ENCODE data around the gene ADAMTS14. TPM values are rescaled to one million over a fixed set of nuclear protein-coding genes. Genes with fewer than 3 reads are reported as not detected.

The ADAMTS14 gene
- total RNA-seq, 1 experiment from 2014 or later, result 2.1 TPM

Other genes with a start within 250 kb of the ADAMTS14 start
- gene NODAL, start 230.8 kb upstream of the ADAMTS14 start, total RNA-seq (2021), result 41.1 to 57.0 TPM (median 41.5 TPM) in 3 replicates
- gene PALD1, start 193.7 kb upstream of the ADAMTS14 start, total RNA-seq (2021), result 36.1 to 43.6 TPM (median 38.5 TPM) in 3 replicates
- 0.11 to 0.18 TPM (median 0.16 TPM) in 3 replicates for gene PRF1, start 69.8 kb upstream of the ADAMTS14 start, total RNA-seq (2021)
- not detected in 3 replicates for gene TBATA, start 112.9 kb downstream of the ADAMTS14 start, total RNA-seq (2021)
- 44.3 to 48.4 TPM (median 44.6 TPM) in 3 replicates for gene SGPL1, start 143.4 kb downstream of the ADAMTS14 start, total RNA-seq (2021)
- gene PCBD1, start 216.1 kb downstream of the ADAMTS14 start, total RNA-seq (2021), result 32.5 to 44.2 TPM (median 41.8 TPM) in 3 replicates

Data from WTC11 (cell line).